ENCODE results near the gene TMEM242.

TMEM242 gene

DNA sequence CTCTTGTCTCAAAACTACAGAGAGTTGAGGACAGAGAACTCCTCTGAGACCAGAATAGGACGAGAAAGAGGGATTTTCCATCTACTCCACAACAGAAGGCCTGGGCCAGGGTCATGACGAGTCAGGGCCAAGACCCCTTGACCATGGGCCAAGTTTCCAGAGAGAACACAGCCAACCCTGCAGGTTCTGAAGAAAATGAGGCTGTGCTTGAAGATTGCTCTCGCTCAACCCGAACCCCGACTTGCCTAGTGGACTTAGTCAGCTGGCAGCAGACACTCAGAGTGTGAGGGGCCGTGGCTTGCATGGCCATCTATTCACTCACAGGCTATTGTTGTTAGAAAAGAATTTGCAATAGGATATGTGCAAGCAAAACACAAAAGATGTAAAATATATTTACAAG, 54.5 kb downstream of the TMEM242 start:
- DNase-seq, result no peak

DNA sequence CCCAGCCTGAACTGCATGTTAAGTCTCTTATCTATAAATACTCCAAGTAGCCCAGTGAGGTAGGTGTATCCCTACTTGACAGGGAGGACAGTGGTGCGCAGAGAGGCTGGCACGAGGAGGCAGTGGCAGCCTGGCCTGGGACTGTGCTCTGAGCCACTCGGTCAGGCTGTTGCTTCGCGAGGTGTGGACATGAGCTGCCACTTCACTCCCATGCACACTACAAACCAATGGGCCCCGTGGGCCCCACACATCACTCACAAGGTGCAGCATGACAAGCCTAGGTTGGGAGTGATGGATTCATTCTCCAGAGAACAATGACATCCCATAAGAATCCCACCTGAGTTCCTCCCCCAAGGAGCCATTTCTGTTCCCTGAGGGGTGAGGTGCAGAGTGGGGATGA, 54.9 kb downstream of the TMEM242 start:
- DNase-seq, result no peak

DNA sequence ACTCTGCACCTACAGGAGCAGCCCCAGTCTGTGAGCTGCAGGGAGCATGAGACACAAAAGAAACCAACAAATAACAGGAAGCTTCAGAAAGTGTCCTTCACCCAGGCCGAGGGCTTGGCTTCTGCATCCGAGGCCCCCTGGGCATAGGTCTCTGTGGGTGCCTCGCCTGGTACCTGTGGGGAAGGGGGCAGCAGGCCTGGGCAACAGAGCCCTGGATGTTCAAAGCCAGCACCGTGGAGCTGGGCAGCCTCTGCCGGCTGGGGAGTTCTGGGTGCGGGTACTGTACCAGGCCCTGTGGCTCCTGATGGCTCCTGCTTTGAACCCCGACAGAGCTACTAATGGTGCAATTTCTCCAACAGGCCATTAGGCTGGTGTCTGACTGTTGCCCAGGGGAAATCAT, 55.7 kb downstream of the TMEM242 start:
- no peak for DNase-seq

DNA sequence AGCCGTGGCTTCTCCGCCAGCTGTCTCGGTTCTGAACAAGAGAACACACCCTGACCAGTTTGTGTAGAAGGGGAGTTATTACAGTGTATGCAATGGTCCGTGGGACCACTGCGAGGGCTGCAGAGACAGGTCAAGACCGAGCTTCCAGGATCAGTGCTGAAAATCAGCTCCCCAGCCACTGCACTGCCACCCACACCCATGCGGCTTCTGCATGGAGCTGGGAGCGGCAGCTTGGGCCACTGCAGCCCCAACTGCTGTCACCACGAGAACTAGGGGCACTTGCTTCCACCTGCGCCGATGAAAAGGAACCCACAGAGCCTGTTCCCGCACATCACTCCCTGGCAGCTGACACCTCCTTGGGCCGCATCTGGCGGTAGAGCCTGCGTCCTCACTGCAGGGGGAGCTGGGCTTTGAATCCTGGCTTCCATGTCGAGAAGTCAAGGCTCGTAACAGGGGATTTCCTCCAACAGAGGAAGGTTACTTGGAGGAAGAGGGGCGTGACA, 56.2 kb downstream of the TMEM242 start:
- no peak for DNase-seq

DNA sequence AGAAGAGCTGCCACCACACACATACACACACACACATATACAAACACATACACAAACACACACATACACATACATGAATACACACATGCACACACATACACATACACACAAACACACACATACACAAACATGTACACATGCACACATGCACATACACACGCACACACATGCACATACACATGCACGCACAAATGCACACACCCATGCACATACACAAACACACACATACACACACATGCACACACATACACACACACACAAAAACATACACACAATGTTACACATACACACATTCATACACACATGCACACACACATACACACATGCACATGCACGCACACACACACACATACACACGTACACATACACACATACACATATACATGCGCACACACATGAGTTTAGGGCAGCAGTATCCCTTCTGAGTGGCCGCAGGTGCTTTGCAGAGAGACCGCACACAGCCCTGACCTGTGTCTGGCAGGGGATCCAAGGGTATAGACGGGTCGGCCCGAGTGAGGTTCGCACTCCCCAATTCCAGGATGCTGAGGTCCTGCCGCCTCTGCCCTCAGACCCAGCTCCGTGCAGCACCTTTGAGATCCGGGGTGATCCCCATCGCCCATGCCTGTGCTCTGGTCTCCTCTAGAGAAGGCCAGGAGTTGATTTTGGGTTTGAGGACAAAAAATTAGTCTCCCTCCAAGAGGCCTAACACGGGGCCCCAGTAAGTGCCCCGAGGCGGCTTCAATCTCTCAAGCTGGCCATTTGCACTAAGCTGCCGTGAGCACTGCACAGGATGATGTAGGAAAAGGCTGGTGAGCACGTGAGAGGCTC, 56.8 kb downstream of the TMEM242 start:
- no peak for DNase-seq

DNA sequence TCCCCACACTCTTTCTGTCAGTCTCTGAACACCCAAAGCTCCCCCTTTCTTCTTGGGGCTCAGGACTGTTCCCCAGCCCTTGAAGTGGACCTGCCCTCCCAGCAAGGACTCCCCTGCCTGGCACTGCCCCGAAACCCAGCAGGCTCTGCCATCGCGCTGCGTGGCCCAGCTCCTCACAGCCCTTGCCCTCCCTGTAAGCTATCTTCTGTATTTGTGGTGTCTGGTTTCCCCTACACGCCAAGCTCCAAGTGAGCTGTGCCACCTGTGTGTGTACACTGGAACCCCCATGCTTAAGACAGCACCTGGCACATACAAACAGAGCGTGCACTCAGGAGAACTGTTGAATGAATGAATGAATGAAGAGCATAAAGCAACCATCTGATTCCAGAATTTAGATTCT, 57.7 kb downstream of the TMEM242 start:
- no peak for DNase-seq

DNA sequence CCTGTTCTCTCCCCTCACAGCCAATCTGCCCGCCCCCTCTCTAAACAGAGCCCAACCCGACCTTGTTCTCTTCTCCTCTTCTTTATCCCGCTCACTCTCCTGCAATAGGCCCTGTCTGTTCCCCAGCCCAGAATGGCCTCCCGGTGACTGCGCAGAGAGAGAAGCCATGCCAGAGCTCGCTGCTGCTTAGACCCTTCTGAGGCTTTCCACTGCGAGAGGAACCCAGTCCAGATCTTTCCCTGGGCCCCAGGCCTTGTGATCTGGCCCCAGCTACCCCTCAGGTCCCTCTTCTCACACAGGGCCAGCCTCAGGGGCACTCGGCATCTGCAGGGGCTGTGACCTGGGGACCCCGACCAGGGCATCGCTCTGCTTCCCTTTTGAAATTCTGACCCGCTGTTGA, 58.1 kb downstream of the TMEM242 start:
- no peak for DNase-seq

DNA sequence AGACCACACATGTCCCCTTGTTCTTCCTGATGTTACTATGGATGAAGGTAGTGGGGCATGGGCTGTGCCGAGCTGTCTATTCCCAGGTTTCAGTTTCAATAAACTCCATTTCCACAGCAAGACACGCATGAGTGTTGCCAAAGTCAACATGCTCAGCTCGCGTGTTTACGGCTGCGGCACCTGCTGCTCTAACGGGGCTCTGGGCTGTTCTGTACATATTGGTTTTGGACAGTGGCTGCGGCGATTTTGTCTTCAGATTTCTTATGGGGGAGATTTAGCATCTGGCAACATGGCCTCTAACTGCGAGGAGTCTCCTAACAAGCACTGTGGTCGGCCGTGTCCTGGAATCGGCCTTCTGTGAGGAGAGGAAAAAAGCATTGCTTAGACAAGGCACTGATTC, 58.6 kb downstream of the TMEM242 start:
- DNase-seq, result no peak

DNA sequence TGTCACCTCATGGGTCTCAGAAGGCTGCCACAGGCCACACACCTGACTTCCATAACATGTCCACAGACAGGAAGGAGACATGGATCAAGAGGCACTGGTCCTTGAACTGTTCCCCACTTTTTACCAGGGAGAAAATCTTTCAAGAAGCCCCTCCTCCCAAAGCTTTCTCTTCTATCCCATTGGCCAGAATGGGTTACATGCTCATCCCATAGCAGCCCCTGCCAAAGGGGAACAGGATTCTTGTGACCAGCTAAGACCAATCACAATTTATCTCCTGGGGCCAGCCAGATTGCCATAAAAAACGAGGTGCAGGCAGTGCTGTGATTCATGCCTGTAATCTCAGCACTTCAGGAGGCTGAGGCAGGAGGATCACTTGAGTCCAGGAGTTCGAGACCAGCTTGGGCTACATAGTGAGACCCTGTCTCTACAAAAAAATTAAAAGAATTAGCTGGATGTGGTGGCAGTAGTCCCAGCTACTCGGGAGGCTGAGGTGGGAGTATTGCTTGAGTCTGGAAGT, 59.4 kb downstream of the TMEM242 start:
- DNase-seq, result no peak

DNA sequence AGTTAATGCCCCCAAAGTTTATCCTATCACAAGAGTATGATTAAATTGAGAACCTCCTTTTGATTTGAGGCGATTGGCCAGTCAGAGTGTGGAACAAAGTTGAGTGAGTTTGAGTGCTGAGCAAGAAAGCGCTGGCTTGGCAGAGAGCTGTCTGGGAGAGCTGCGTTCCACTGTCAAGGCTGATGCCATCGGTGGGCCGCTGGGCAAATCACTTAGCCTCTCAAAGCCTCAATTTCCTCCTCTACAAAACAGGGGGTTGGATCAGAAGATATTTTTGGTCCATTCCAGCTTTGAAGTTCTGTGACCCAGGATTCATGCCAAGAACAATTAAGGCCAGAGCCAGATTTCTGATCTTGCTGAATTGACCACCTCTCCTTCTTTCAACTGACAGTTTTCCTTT, 60.2 kb downstream of the TMEM242 start:
- DNase-seq, result no peak

DNA sequence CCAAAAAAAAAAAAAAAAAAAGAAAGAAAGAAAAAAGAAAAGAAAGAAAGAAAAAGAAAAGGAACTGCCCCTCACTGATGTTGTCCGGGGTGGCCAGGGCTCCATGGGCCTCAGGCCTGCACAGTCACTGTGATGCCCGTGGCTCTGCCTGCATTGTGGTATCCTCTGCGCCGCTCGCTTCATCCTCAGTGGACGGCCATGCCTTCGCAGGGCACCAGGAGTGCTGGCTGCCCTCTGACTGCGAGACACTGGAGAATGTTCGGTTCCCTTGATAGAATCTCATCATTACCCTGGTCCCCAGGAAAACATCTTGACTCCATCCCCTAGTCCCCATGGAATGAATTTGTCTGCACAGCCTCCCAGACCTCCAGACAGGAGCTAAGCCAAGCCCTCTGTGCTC, 61.7 kb downstream of the TMEM242 start:
- no peak for DNase-seq

DNA sequence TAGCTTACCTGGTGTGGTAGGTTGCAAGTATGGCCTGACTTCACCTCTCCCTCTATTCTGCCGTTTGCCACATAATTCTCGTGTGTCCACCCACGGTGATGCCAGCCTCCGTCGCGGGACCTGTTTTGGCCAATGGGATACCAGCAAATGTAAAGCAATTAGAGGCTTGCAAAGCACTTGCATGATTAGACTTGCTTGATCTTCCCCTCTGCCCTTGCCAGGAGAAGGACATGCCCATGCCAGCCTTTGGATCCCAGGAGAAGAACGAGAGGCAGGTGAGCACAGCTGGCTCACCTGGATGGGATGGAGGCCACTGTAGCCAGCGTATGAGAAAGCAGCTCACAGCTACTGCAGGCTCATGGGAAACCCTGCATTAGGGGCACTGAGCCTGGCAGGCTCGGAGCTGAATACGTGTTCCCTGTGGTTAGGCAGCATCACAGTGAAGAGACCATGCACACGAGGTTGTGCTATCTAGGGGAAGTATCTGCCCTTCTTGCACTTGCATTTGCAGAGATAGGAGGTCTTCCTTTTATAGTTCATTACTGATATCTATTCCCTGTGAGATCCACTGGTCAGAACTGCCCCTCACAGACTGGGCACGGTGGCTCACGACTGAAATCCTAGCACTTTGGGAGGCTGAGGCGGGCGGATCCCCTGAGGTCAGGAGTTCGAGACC, 62.4 kb downstream of the TMEM242 start:
- no peak for DNase-seq

DNA sequence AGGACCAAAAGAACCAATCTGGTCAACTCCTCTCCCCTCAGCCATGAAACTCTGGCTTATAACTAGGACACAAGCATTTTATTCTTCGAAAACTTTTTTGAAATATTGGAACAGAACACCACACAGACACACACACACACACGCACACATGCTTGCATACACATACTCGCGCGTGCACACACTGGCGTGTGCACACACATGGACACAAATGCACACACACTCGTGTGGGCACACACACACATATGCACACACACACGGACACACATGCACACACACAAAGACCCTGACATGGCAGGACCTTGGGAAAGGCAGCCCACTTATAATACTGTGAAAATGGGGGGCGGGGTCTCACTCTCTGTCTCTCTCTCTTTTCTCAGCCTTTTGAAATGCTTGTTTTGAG, 63.9 kb downstream of the TMEM242 start:
- DNase-seq, result no peak

DNA sequence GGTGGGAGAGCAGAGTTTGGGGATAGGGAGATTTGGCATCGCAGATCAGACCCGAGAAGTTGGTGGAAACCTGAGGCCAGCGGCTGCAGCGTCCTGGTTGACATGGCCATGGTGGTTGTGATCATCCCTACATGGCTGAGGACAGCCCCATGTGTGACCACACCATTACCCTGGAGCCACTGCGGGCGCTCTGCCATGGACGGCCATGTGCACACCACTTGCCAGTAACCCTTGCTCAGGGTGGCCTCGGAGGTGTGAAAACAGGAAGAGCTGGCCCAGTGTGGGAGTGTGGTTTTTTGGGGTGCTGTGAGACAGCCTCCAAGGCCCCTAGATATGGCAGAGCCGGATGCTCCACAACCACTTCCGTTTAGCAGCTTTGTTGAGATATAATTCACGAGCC, 64.4 kb downstream of the TMEM242 start:
- DNase-seq, result no peak

DNA sequence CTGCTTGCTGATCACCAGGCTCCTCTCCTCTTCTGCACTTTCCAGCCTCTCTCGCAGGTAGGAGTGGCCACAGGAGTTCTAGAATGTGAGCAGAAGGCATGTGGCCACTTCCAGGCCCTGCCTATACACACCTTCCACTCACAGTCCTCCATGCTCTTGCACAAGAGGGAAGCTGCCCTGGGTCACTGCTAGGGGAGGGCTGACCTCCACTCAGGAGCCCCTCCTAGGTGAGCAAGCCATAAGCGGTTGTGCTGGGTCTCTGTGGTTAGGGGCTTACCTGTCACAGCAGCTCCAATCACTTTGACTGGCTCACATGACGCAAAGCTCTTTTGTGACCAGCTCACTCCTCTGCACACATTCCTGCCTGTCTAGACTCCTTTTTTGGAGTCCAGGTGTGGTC, 68.2 kb downstream of the TMEM242 start:
- DNase-seq, result no peak

DNA sequence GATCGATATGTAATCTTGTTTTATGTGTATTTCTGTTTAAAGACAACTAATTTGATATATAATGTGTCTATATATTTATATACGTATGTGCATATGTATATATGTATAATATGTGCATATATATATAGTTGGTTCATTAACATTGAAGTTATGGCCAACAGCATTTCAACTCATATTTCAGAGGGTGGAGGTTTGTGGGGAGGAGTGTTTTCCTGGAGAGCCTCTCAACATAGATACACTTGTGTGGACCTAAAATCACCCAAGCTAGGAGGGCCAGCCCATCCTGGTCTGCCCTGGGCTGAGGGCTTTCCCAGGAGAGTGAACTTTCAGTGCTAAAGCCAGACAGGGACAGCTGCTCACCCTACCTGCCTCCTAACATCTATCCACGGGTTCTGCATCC, 68.8 kb downstream of the TMEM242 start:
- no peak for DNase-seq

DNA sequence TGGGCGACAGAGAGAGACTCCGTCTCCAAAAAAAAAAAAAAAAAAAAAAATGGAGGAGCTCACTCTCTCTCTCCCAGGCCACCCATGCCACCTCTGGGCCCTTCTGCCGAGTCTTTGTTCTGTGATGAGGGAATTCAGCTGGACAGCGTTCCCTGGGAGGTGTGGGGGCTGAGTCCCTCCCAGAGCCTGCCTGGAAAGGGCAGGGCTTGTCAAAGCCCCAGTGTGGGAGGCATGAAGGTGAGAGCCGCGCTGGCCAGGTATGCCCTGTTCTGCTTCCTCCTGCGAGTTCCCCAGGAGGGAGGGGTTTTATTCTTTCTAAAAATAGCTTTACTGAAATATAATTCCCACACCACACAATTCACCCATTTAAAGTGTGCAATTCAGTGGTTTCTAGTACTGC, 69.6 kb downstream of the TMEM242 start:
- DNase-seq, result no peak

DNA sequence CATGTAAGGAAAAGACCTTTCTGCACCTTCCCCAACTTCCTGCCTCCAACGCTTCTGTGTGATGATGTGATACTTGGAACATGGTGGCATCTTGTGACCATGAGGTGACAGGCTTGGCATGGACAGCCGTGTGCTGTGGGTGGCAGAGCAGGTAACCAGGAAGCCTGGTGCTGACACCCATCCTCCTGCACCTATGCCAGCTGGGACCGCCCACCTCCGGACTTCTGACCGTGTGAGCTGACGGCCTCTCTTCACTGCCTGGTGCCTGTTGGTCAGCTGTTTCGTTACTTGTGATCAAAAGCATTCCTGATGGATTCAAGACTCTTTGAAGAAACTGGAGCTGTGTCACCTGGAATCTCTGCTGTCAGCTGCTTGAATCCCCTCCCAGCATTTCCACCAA, 70.3 kb downstream of the TMEM242 start:
- no peak for DNase-seq

DNA sequence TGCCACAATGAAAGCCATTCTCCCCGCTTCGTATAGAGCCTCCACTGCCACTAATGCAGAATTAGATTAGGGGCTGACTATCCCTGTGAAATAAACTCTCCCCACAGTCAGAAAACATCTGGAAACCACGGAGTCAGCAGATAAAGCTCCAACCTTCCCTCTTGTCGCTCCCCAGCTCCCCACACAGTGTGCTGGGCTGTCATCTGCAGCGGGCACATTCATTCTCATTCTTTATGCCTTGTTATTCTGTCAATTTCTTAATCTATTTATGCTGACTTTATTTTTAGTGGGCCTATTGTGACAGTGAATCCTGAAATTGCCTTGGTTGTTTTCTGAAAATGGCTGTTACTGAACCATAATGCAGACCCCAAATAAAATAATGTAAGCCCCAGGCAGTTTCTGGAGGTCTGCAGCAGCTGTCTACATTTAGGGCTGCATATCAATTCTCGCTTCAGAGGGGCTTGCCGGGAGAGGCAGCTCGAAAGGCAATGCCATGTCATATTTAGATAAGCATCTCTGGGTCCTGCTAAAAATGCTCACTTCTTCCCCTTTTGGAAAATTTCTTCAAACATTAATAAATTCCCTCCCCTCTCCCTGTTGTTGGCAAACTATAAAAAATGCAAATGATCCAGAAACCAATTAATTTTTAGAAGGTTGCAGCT, 71.6 kb downstream of the TMEM242 start:
- DNase-seq, result no peak

DNA sequence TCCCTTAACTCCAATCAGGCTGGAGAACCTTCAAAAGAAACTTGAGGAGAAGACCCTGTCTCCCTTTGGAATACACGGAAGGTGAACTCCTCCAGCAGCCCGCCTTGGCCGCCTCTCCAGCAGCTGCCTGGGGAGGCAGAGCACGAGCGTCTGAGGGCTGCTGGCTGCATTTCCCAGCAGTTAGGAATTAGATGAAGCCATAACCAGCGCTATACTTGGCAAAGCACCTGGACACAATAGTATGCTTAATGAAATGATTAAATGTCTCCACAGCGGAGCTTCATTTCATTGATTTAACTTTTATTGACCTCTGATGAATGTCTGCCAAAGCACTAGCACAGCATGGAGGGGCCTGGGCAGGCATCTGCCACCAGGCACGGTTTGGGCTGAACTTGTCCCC, 73.5 kb downstream of the TMEM242 start:
- DNase-seq, result no peak

DNA sequence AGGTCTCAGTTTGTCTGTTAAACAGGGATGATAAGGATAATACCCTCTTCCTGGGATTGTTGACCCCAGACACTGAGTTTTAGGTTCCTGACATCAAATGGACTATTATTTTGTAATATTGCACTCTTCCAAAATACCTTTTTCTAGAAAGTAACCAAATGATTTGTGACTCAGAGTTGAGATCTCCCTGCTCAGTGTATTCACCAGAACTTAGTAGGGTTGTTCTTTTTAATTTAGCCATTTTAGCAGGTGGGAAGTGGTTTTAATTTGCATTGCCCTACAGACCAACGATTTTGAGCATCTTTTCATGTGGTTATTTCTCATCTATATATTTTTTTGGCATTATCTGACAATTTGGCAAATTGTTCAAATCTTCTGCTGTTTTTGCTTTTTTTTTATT, 75.1 kb downstream of the TMEM242 start:
- no peak for DNase-seq

DNA sequence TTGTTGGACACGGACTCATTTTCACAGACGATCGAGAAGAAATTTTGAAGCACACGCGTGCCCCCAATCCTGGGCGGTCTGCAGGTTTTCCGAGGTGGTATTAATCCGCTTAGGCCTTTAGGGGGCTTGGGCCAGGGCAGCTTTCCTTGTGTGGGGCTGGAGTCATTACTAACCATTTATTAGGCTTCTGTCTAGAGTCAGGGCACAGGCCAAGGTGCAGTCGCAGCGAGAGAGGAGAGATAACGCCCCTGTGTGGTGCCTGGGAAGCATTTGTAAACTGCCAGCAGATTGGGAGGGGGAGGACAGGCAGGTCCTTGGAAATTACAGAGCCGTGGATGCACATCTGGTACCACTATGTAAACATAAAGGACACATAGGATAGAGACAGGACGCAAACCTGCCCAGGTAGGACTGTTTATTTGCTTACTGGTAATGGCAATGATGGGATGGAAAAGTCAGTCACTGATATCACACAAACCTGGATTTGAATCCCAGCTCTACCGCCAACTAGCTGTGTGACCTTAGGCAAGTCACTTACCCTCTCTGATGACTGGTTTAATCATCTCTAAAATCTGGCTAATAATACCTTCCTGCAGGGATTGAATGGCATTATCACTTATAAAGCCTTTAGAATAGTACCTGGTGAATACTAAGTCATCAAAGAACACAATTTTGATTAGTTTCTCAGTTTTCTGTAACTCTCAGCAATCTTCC, 76.4 kb downstream of the TMEM242 start:
- DNase-seq, result no peak

DNA sequence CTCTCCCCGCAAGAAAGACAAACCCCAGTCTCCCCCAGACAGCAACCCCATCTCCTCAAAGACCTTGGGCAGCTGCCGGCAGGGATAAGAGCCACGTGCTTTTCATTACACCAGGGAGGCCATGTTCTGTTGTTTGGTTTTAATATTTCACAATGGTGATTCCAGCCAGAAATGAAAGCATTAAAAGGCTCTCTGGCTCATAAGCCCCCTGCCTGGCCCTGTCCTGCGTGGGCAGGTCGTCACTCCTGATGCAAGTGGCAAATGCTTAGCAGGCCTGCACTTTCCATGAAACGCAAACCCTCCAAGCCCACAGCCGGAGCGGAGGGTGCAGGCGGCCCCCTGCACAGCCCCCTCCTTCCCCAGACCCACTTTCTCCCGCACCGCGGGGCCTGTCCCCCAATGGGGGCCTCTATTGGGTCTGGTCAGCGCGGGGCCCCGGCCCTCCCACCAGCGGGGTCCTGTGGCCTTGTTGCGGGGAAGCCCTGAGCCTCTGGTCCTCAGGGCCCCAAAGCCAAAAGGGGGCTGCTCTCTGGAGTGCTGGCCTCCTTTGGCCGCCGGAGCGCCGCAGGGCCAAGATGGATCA, 77.2 kb downstream of the TMEM242 start:
- DNase-seq, result no peak
